HepG2 (cell line): Measurements from ENCODE around the gene SLC35A3. TPM values are rescaled to one million over a fixed set of nuclear protein-coding genes. Genes with fewer than 3 reads are reported as not detected.

Experiments
- ARNT2 ChIP-seq: sonication (generic); formaldehyde crosslinking; IDR thresholded peaks from 2 replicates; pipeline ENCODE4 v1.8.0; 2022; ENCODE audit warnings: mild to moderate bottlenecking, low read depth, missing genetic modification reagents, moderate library complexity
- CHCHD3 ChIP-seq: sonication (generic); formaldehyde crosslinking; IDR thresholded peaks from 2 replicates; pipeline ENCODE4 v1.8.0; 2022; ENCODE audit warnings: mild to moderate bottlenecking, missing genetic modification reagents, moderate library complexity
- GRHL1 ChIP-seq: sonication (generic); formaldehyde crosslinking; conservative IDR thresholded peaks from 2 replicates; pipeline ENCODE4 v1.8.0; 2022; ENCODE audit warnings: missing genetic modification reagents
- HNRNPLL ChIP-seq: fragments of 200-400 bp; formaldehyde crosslinking; IDR thresholded peaks from 2 replicates; pipeline ENCODE4 v1.6.1; 2017; ENCODE audit warnings: mild to moderate bottlenecking, low read depth, low read length; ENCODE audit not compliant: poor library complexity, severe bottlenecking
- KAT8 ChIP-seq: IDR thresholded peaks from 2 replicates; pipeline ENCODE4 v1.6.1; 2016; ENCODE audit warnings: missing genetic modification reagents, missing compliant biosample characterization
- MLLT10 ChIP-seq: sonication (generic); formaldehyde crosslinking; IDR thresholded peaks from 2 replicates; pipeline ENCODE4 v1.4.0; 2020; ENCODE audit warnings: missing genetic modification reagents
- NRL ChIP-seq: sonication (generic); formaldehyde crosslinking; IDR thresholded peaks from 2 replicates; pipeline ENCODE4 v1.5.0; 2020; ENCODE audit warnings: missing genetic modification reagents, mild to moderate bottlenecking, moderate library complexity, borderline replicate concordance
- SIN3B ChIP-seq: fragments of 150-350 bp; IDR thresholded peaks from 2 replicates; pipeline ENCODE4 v1.6.1; 2014; ENCODE audit warnings: low read length
- SMAD9 ChIP-seq: sonication (generic); formaldehyde crosslinking; IDR thresholded peaks from 2 replicates; pipeline ENCODE4 v1.5.1; 2020; ENCODE audit warnings: mild to moderate bottlenecking, missing genetic modification reagents
- ZIK1 ChIP-seq: sonication (generic); formaldehyde crosslinking; IDR thresholded peaks from 2 replicates; pipeline ENCODE4 v1.5.0; 2020; ENCODE audit warnings: mild to moderate bottlenecking, low read depth, missing genetic modification reagents, borderline replicate concordance
- ZNF3 ChIP-seq: IDR thresholded peaks from 2 replicates; pipeline ENCODE4 v1.7.0; 2017; ENCODE audit warnings: inconsistent platforms
- ZNF563 ChIP-seq: sonication (generic); formaldehyde crosslinking; IDR thresholded peaks from 2 replicates; pipeline ENCODE4 v1.8.0; 2022; ENCODE audit warnings: mild to moderate bottlenecking, moderate library complexity, missing genetic modification reagents
- ZNF619 ChIP-seq: sonication (generic); formaldehyde crosslinking; IDR thresholded peaks from 2 replicates; pipeline ENCODE4 v1.4.0; 2020; ENCODE audit warnings: mild to moderate bottlenecking, missing genetic modification reagents
- polyA plus RNA-seq, 8 experiments: library from polyadenylated mRNA; depleted of rRNA in 3 of 8; stranded (reverse) in 7 of 8; unstranded in 1 of 8; fragments of >200 nt; fragmentation: Illumina TruSeq in 4 of 8; extraction: Trizol in 4 of 8; gene quantifications; 2 replicates each; pipeline versions ENCODE4 v1.2.1 to v1.2.3, GENCODE V29; 2011 to 2016; ENCODE audit warnings: low read depth in 4 of 8, missing spikeins in 1 of 8, mixed read lengths in 1 of 8; ENCODE audit not compliant: insufficient read depth in 1 of 8
- total RNA-seq, 5 experiments: library from RNA; depleted of rRNA; stranded (reverse); fragments of >200 nt; fragmentation: Illumina TruSeq; extraction: Trizol; gene quantifications; 2 replicates each; pipeline ENCODE4 v1.2.3, GENCODE V29; 2016; ENCODE audit warnings: low read depth in 1 of 5
- TF ChIP-seq, protein P1 (sequence below): sonication (generic); formaldehyde crosslinking; IDR thresholded peaks from one replicate; pipeline ENCODE4 v1.5.1; 2020; ENCODE audit warnings: mild to moderate bottlenecking, missing genetic modification reagents; ENCODE audit errors: not compliant biosample characterization
- TF ChIP-seq, protein P2 (sequence below): sonication (generic); formaldehyde crosslinking; IDR thresholded peaks from 2 replicates; pipeline ENCODE4 v1.5.0; 2020; ENCODE audit warnings: missing genetic modification reagents

SLC35A3 gene
- total and polyA plus RNA-seq, 2 of the 13 experiments (the other 11 are each of a cell fraction or from before 2014, with no cell fraction given), result 11.2 to 24.9 TPM

GRCh38 chr1:99969729-99970621 lies at the start of gene SLC35A3 (continued):
- TF ChIP-seq, protein P1, sequence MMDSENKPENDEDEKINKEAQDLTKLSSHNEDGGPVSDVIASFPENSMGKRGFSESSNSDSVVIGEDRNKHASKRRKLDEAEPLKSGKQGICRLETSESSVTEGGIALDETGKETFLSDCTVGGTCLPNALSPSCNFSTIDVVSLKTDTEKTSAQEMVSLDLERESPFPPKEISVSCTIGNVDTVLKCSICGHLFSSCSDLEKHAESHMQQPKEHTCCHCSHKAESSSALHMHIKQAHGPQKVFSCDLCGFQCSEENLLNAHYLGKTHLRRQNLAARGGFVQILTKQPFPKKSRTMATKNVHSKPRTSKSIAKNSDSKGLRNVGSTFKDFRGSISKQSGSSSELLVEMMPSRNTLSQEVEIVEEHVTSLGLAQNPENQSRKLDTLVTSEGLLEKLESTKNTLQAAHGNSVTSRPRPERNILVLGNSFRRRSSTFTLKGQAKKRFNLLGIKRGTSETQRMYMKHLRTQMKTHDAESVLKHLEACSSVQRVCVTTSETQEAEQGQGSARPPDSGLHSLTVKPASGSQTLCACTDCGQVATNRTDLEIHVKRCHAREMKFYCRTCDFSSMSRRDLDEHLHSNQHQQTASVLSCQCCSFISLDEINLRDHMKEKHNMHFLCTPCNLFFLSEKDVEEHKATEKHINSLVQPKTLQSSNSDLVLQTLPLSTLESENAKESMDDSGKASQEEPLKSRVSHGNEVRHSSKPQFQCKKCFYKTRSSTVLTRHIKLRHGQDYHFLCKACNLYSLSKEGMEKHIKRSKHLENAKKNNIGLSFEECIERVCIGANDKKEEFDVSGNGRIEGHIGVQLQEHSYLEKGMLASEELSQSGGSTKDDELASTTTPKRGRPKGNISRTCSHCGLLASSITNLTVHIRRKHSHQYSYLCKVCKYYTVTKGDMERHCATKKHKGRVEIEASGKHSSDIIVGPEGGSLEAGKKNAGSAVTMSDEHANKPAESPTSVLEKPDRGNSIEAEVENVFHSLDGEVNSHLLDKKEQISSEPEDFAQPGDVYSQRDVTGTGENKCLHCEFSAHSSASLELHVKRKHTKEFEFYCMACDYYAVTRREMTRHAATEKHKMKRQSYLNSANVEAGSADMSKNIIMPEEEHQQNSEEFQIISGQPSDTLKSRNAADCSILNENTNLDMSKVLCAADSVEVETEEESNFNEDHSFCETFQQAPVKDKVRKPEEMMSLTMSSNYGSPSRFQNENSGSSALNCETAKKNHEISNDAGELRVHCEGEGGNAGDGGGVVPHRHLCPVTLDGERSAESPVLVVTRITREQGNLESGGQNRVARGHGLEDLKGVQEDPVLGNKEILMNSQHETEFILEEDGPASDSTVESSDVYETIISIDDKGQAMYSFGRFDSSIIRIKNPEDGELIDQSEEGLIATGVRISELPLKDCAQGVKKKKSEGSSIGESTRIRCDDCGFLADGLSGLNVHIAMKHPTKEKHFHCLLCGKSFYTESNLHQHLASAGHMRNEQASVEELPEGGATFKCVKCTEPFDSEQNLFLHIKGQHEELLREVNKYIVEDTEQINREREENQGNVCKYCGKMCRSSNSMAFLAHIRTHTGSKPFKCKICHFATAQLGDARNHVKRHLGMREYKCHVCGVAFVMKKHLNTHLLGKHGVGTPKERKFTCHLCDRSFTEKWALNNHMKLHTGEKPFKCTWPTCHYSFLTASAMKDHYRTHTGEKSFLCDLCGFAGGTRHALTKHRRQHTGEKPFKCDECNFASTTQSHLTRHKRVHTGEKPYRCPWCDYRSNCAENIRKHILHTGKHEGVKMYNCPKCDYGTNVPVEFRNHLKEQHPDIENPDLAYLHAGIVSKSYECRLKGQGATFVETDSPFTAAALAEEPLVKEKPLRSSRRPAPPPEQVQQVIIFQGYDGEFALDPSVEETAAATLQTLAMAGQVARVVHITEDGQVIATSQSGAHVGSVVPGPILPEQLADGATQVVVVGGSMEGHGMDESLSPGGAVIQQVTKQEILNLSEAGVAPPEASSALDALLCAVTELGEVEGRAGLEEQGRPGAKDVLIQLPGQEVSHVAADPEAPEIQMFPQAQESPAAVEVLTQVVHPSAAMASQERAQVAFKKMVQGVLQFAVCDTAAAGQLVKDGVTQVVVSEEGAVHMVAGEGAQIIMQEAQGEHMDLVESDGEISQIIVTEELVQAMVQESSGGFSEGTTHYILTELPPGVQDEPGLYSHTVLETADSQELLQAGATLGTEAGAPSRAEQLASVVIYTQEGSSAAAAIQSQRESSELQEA (CRISPR knock-in tag), result peak; percentile 78
- TF ChIP-seq SIN3B (peak; percentile 85; the same call in 1 of the 2 replicates), ARNT2 (CRISPR knock-in tag) (peak; percentile 94), CHCHD3 (CRISPR knock-in tag) (peak; percentile 97), MLLT10 (CRISPR knock-in tag) (no peak), KAT8 (CRISPR knock-in tag) (peak; percentile 98), SMAD9 (CRISPR knock-in tag) (no peak), ZNF563 (CRISPR knock-in tag) (peak; percentile 96), NRL (CRISPR knock-in tag) (peak; percentile 97), ZNF619 (CRISPR knock-in tag) (peak; percentile 95), GRHL1 (CRISPR knock-in tag) (no peak), ZNF3 (CRISPR knock-in tag) (0 out of 2 replicates have a peak, but pooled peaks have one; percentile 34), ZIK1 (peak; percentile 97), HNRNPLL (peak; percentile 96)
- TF ChIP-seq, protein P2, sequence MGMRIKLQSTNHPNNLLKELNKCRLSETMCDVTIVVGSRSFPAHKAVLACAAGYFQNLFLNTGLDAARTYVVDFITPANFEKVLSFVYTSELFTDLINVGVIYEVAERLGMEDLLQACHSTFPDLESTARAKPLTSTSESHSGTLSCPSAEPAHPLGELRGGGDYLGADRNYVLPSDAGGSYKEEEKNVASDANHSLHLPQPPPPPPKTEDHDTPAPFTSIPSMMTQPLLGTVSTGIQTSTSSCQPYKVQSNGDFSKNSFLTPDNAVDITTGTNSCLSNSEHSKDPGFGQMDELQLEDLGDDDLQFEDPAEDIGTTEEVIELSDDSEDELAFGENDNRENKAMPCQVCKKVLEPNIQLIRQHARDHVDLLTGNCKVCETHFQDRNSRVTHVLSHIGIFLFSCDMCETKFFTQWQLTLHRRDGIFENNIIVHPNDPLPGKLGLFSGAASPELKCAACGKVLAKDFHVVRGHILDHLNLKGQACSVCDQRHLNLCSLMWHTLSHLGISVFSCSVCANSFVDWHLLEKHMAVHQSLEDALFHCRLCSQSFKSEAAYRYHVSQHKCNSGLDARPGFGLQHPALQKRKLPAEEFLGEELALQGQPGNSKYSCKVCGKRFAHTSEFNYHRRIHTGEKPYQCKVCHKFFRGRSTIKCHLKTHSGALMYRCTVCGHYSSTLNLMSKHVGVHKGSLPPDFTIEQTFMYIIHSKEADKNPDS (CRISPR knock-in tag), result 0 out of 2 replicates have a peak, but pooled peaks have one; percentile 73
